HG03439 (cell line): ENCODE data around the gene DPF3.

Source experiments
- ATAC-seq: cut with Tn5 transposase; IDR thresholded peaks from one replicate; pipeline ENCODE4 v1.9.1; 2021; ENCODE audit warnings: mild to moderate bottlenecking, moderate library complexity; ENCODE audit not compliant: unreplicated experiment

The DPF3 gene

DNA sequence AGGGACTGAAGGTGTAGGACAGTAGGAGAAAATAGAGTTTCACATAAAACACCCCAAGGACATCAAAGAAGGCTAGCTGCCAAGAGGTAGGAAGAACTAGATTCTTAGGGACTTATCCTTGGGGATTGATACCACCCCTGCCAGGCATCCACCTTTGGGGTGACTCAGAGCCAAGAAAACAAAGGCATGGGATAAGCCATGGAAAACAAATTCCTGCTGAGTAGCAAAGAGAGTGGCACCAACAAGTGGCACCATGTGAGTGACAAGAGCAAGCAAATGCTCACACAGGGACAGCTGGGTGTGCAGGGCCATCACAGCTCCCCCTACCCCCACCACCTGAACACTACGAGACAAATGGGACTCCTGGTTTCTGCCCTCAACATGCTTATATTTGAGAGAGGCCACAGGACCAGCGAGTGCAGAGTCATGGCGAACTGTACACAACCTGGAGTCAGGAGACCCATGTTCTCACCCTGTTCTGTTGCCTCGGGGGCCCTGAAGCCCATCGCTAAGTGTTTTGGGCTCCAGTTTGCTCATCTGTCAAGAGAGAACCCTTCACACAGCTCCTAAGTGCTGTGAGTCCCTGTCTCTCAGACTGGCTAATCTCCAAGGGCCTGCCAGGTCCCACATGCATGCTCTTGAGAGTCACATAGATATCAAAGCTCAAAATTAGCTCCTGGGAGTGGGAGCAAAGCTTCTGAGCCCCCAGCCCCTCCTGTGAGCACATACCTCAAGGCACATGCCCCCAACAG lies 91.9 kb downstream of the DPF3 start:
- ATAC-seq = no peak

DNA sequence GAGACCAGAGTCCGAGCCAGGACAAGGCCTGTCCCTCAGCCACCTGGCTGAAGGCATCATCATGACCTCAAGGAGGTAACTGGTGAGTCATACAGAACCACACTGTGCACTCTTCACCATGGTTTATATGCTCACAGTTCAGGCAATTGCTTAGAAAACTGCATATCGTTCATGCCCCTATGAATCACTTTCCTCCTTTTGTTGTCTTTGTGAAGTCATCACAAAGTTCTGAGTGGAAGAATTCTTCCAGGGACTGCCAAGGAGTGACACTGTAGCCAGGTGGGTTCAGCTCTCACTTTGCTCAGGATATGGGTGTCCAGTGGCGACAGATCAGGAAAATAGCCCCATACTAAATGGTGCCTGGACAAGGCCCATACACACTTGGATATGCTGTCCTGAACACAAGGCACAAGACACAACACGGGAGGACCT lies 92.5 kb downstream of the DPF3 start:
- ATAC-seq = no peak

DNA sequence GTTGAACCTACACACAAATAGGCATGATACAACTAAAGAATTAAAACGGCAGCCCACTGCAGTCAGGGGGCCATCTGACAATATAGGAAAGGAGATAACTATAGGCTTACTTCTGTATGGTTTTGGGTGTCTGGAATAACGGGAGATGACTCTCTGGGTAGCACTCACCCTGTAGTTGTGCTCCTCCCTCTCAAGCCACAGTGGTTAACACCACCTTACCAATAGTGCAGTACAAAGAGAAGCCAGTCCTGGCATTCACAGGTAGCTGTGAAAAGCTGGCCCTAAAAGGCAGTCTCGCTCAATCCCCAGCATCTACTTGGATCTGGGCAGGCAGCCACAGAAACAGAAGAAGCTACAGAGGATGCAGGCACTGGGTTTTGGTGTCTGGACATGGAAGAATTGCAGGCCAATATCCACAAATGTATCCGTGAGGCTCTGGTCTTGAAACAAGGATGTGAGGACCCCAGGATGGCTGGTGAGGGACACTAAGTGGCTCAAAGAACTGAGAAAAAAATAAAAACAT lies 93.0 kb downstream of the DPF3 start:
- no peak for ATAC-seq

DNA sequence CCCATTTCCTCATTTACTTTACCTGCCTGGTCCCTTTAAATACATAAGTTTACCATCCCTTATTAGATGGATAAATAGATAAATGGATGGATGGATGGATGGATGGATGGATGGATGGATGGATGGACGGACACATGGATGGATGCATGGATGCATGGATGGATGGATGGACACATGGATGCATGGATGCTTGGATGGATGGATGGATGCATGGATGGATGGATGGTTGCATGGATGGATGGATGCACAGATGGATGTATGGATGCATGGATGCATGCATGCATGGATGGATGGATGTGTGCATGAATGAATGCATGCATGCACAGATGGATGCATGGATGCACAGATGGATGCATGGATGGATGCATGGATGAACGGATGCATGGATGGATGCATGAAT lies 93.6 kb downstream of the DPF3 start:
- ATAC-seq = no peak

DNA sequence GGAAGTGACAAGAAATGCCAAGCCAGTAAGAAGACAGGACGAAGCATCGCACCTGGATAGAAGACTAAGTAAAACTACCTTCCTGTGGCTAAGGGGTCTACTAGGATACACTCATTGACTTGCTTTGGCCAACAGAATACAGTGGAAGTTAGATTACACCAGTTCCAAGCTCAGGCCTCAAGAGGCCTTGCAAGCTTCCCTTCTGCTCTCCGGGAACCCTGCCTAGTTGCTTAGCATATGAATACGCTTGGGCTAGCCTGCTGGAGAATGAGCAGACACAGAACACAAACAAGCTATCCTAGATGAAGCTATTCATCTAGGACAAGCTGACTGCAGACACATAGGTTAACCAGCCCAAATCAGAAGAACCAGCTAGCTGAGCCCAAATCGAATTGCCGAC lies 97.0 kb downstream of the DPF3 start:
- no peak for ATAC-seq

DNA sequence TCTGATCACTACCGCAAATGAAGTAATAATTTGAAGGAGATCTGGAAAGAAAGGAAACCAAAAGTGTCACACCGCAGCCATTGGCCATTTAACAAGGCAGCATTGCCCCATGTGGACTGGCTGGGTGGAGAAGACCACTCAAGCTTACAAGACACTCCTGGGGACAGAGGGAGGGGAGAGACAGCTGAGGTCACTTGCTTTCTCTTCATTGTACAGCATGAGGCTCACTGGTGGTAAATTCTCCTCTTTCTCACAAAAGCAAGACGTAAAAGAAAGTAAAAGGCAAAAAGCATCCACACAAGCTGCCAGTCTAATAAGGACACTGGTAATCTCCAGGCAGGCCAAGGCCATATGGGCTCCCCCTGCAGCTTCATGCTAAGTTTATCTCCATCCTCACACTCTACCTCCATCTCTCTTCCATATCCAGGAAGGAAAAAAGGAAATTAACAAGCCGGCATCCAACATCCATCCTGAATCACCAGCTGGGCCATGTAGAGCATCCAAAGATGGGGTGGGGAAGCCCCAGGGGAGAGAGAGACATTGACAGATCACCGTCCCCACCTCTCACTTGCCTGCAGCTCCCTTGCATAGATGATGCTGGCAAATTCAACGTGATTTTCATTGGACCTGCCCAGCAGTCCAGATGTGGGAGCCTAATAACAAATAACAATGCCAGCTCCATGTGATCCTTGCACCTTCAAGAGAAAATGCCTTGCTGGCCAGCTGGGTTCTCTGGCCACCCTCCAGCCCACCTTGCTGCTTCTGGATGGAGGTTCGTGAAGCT lies 100.6 kb downstream of the DPF3 start:
- ATAC-seq = no peak

DNA sequence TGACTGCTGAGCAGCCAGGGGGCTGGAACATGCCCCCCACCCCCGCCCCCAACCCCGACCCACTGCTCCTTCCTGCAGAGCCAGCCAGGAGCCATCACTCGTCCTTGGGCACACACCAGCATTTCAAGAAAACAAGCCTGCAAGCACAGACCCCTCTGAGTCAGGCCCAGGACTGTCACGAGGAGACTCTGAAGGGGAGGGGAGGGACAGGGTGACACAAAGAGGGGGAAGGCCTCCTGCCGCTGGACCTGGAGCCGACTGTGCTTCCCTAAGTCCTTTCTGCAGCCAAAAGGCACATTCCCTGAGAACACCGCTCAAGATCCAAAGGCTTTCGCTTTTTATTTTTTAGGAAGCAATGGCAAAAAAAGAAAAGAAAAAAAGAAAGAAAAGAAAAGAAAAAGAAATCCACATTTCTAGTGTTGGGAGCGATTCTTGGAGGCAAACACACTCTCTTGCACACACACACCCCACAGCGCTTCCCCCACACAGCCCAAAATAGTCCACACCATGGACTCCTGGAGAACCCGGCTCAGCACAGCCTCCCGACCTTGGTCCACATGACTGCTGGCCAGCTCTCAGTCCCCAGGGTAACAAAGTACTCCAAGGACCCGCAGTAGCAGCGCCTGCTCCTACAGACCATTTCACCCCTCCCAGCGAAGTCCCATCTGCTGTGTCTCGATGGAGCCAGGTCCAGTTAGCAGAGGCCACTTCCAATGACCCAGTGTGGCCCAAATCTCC lies 101.7 kb downstream of the DPF3 start:
- no peak for ATAC-seq

DNA sequence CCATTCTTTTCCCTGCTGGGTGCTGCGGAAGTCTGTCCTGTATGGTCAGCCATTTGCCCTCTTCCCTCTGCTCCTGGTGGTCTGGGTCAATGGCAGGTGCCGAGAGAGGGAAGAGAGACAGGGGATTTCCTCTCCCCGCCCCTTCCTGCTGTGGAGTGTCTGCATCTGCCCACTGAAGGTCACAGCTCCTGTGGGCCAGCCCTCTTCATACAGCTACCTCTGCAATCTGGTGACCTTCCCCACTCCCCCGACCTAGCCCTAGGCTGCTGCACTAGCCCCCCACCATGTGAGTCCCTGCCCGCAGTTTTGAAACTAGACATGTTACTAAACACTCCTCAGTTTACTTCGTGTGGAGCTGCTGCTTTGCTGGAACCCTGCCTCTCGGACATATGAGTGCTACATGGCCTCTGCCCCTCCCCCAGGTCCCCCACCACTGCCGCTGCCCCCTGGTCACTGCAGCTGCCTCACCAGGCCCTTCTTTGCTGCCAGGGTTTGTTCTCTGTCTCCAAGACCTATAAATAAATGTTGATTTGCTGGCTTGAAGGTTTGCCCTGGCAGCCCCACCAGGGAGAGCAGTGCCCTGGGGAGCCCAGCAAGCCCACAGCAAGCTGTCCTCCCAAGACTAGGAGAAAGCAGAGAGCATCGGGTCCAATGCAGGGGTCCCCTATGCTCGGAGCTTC lies 102.9 kb downstream of the DPF3 start:
- ATAC-seq = no peak

DNA sequence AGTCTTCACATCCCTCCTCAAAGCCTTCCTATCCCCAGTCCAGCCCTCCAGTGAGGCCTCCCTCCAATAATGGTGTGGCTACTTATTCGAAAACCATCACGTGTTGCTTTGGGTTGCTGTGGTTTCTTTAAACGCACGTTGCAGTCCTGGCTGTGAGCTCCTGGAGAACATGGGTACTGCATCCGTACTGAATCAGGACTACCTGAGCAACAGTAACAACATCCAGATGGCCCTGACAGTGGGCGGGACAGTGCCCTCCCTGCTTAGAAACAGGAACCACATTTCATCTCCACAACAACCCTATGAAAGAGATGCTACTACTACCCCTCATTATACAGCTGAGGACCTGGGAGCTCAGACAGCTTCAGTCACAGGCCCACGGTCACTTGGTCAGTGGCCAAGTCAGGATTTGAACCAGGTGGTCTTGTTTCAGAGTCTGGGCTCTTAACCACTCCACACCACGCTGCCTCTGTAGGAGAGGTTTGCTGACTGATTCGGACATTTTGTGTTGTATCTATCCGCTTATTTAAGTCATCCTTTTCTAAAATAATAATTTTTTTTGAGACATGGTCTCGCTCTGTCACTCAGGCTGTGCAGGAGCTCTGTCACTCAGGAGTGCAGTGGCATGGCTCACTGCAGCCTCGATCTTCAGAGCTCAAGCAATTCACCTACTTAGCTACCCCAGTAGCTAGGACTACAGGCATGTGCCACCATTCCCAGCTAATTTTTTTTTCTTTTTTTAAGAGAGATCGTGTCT lies 104.8 kb downstream of the DPF3 start:
- ATAC-seq = no peak

DNA sequence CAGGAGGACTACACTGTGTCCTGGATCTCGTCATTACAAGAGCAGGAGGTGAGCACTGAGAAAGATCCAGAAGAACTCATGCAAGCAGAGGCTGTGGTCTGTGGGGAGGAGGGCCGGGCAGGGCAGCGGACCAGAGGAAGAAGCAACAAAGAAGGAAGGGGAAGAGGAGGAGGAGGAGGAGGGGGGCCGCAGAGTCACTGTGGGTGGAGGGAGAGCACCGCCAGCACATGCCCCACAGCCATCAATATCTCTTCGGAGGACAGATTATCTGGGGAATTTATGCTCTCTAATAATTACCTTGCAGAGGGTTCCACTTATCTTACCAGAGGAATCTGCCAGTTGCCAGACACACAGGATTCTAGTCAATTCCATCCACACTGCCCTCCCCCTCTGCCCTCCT lies 105.6 kb downstream of the DPF3 start:
- no peak for ATAC-seq

DNA sequence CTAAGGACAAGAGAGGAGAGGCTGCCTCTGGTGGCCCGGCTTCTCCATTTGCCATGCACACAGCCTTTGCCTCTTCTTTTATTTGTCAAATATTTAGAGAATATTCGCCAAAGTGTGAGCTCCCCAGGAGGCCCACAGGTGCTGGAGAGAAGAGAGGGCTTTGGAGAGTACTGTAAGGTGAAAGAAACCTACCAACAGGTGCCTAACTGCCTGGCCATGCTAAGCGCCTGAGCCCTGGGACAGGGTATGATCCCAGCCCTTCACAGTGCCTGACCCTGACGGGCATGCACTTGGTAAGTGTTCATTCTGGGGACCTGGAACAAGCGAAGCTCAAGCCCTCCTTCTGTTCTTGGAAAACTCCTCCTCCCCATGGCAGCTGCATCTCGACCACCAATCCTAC lies 106.1 kb downstream of the DPF3 start:
- no peak for ATAC-seq

DNA sequence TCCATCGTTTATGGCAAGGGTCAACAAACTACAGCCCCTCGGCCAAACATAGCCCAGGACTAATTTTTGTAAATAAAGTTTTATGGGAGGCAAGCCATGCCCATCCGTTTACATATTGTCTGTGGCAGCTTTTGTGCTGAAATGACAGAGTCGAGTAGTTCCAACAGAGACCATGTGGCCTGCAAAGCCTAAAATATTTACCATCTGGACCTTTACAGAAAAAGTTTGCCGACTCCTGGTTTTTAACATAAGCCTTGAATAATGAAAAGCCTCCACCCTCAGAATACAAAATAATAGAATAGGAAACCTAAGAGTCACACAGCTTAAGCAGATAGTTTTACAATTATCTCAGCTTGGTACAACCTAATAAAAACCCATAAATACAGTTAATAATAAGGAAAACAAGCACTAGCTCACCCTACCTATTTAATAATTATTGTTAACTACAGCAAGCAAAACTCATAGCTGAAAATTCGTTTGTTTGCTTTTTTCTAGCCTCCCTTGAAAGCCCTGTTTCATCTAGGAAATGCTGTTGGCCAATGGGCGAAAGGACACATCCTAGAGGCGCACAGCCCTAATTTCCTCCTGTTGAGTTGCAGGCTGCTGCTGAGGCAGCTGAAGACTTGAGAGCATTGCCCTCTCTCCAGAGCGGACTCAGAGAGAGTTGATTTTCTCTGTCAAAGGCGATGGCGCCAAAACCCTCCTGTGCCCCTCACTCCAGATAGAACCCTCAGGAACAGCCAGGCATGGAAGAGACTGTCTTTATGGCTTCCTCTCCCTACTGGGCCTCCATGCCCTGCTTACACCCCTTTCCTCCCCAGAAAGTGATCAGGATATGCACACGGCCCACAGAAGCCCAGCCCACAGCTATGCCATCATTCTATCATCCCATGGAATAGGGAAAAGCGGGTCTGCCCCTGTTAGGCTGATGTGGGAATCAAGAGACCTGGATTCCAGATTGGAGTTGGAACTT lies 107.2 kb downstream of the DPF3 start:
- ATAC-seq = no peak

DNA sequence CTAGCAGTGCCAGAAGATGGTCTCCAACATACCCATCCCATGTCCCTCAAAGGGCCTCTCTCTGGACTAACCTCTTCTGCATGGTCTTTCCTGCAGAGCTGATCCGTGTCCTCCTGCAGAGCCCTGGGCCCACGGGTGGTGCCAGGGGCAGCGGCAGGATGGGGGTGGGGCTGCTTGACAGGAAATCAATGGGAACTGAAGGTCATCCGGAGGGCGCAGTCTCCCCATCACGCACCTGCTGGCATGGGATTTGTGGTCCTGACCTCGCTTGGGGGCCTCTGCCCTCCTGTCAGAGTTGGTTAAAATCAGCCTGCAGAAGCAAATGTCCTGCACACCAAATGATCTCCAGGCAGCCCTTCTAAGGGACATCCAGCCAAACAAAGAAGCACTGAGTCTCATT lies 110.2 kb downstream of the DPF3 start:
- no peak for ATAC-seq

DNA sequence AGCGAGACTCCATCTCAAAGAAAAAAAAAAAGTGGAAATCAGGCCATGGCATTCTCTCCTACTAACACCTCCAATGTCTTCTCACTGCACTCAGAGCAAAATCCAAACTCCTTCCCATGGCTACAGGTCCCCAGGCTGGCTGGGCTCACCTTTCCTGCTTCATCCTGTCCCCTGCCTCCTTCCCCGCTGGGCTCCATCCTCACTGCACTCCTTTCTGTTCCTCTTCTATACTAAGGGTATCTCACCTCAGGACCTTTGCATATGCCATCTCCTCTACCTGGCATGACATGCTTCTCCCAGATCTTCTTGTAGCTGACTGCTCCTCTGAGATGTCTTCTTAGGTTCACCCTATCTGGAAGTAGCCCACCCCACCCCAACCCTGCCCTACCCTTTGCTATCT lies 111.1 kb downstream of the DPF3 start:
- ATAC-seq = no peak

DNA sequence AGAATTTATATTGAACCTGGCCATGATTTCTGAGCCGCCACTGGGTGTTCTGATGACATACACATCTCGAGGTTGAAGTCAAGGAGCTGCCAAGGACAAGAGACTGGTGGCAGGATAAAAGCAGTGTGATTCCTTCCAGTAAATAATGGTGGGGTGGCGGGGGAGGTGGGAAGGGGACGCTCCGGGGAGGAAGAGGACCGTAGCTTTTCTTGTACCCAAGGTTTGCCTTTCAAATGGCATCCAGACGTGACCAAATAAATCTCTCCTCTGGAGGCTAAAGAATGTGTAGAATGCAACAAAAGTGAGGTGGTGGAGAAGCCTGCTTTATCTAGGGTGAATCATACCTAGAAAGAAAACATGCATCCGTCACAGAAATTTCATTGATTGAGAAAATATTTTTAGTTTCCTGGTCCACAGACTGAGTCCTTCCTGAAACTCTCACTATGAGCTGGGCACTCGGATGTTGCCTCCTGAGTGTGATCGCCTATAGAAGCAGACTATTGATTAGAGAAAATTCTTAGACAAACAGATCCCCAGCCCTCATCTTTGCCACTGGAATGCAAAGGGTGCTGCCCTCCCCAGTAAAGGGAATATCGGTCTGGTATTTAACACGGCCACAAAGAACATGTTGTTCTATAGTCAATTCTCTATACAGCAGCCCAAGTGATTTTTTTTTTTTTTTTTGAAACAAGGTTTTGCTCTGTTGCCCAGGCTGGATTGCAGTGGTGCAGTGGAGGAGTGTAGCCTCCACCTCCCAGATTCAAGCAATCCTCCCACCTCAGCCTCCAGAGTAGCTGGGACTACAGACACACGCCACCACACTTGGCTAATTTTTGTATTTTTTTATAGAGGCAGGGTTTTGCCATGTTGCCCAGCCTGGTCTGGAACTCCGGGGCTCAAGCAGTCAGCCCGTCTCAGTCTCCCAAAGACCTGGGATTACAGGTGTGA lies 112.1 kb downstream of the DPF3 start:
- ATAC-seq = no peak

DNA sequence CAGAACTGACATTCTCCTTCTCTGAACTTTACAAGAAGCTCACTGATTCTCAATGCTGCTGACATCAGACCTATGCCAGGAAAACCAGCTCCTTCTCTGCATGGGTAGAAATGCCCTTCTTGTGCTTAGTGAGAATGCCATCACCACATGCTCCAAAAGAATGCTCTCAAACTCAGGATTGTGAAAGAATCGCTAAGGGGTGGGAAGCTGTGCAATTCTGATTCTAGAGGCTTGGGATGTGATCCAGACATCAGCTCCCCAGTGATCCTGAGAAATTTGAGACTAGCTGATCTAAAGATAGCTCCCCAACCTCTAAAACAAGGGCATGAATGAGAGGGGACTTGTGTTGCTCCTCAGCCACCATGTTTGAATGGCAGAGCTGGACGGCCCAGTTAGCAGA lies 113.2 kb downstream of the DPF3 start:
- no peak for ATAC-seq

DNA sequence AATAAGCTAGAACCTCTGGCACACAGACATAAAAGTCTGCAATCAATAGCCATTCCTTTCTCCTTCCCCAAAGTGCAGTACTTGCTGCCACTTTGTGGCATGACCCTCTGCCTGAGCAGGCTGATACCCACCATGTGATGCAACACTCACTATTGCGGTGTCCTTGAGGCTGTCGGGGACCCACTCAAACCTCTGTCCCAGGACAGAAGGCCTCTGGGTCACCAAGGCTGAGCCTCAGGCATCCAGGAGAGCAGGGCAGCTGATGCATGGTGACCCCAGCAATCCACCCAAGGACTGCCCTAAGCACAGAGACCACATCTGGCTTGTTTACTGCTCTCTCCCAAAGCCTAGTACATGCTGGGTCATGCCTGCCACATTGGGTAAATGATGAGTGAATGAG lies 114.2 kb downstream of the DPF3 start:
- no peak for ATAC-seq

DNA sequence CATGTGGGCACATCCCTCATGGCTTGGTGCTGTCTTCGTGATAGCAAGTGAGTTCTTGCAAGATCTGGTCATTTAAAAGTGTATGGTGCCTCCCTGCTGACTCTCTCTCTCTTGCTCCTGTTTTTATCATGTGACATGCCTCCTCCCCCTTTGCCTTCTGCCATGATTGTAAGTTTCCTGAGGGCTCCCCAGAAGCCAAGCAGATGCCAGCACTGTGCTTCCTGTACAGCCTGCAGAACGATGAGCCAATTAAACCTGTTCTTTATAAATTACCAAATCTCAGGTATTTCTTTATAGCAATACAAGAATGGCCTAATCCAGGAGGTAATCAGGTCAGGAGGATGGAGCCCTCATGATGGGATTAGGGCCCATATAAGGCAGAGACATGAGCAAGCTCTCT lies 116.3 kb downstream of the DPF3 start:
- ATAC-seq = no peak
